Measurements from ENCODE around the gene RNU1-4.
"Not testable (repeated sequence)": the region's sequence is repeated elsewhere in the genome, so short reads cannot be mapped to it uniquely, and the experiment has no call there.

RNU1-4 gene

DNA sequence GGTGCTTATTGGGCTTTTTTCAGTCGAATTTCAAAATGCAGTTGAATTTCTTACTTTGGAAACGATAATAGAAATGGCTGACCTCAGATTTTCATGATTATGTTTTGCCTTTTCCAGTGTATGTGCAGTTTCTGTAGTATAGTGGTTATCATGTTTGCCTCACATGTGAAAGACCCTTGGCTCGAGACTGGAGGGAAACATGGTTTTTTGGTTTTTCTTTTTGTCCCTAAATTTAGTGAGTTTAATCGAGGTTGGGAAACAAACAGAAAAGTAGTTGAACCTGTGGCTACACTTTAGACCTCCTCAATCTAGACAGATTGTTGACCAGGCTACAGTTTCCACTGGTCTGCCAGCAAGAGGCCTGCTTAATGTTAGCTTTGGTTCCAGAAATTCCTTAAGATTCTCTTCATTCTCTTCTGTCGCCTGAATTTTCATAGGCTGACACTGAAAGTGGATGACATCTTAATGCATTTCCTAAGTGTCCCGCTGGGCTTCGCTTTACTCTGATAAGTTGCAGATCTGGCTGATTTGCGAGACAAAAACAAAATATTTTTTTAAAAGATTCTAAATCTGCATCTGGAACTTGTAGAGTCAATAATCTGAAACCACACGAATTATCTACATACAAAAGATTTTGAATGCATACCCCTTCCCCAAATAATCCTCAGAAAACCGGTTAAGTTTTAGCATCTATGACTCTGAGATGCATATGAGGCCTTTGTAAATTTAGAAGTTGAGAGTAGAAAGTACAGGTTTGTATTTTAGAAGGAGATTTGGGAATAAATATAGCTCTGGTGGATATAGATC, 14.7 kb upstream of the RNU1-4 start:
- in situ Hi-C loops (cut with MboI; ENCODE audit: low sequenced_read_pairs), result not testable (repeated sequence)

DNA sequence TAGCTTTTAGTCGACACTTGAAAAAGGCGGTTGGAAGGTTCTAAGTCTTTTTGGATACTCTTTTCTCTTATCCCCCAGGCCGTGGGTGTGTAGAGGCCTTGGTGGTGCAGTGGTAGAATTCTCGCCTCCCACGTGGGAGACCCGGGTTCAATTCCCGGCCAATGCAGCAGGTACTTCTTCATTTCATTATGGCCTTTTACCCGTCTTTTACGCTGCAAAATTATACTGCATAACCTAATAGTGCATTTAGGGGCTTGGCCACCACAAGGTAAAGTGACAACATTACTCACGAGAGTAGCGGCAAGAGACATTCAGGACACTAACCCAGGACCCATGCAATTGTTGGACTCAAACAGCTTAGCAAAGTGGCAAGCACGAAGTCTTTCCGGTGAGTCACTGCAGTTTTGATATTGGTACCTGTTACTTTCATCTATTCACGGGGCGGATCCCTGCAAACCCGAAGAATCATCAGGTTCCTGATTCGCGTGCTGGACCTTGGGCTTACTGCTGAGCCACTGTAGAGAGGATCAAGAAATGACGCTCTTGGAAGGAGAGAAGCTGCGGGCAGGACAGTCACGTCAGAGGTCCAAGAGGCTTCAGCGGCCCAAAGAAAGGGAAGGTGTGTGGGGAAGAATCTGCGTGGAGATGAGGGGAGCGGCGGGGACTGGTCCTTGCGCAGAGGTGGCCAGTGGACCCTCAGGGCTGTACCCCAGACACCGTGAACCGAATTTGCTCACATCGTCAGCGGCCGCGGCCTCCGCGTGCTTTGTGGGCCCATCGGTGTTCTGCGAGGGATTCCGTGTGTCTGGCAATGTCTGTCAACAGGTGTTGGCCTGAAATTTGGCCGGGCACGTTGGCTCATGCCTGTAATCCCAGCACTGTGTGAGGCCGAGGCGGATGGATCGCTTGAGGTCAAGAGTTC, 12.9 kb upstream of the RNU1-4 start:
- in situ Hi-C loops (cut with MboI; ENCODE audit: low sequenced_read_pairs), result no loop called here

DNA sequence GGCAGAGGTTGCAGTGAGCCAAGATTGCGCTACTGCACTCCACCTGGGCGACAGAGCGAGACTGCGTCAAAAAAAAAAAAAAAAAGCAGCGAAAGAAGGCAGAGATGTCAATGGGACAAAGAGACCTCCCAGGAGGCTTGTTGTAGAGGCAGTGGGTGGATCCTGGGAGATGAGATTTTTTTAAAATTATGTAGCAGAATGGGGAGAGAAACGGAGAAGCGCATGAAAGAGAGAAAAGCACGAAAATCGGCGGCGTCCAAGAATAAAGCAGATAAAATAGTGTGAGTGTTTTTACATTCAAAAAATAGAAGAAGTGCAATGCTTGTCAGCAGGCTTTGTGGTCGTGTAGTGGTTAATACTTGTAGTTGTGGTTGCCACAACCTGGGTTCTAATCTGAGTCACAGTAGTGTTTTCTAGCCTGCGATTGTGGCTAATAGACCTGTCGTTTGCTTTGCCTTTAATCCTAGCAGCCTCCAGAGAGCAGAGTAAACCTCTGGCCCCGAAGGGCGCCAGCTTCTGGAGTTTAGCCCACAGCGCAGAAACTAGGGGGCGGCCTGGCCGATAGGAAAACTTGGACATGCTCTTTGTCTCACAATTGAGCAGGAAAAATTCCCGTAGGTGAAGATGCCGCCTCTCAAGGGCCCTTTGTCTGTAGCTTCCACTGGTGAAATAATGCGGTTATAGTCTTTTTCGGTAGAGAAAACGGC, 11.9 kb upstream of the RNU1-4 start:
- in situ Hi-C loops (cut with MboI; ENCODE audit: low sequenced_read_pairs), result not testable (repeated sequence)

GRCh38 chr1:16732254-16732896, 7.9 kb upstream of the RNU1-4 start:
- in situ Hi-C loops (cut with MboI; ENCODE audit: low sequenced_read_pairs), result not testable (repeated sequence)

DNA sequence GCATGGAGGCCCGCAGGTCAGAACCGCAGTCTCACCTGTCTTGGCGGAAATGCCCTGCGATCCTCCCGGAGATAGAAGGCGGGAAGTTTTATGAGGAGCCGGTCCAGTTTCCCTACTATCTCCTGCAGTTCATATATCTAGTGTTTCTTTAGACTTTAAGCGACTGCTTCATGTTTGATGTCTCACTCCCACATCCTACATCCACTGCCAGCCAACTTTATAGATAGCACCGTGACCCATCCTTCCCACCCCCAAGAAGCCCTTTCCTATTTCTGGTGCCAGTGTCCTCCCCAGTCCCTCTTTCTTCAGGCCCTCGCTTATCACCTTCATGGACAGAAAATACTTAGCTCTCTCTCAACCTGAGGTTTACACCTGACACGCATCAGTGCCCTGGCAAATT, 914 bp downstream of the RNU1-4 start:
- in situ Hi-C loops (cut with MboI; ENCODE audit: low sequenced_read_pairs), result not testable (repeated sequence)

GRCh38 chr1:16747660-16748059, 7.3 kb downstream of the RNU1-4 start:
- in situ Hi-C loops (cut with MboI; ENCODE audit: low sequenced_read_pairs), result not testable (repeated sequence)

- in situ Hi-C loops (cut with MboI; ENCODE audit: low sequenced_read_pairs), result not testable (repeated sequence)
These were observed 8.4 kb downstream of the RNU1-4 start for GRCh38 chr1:16748710-16749109.

DNA sequence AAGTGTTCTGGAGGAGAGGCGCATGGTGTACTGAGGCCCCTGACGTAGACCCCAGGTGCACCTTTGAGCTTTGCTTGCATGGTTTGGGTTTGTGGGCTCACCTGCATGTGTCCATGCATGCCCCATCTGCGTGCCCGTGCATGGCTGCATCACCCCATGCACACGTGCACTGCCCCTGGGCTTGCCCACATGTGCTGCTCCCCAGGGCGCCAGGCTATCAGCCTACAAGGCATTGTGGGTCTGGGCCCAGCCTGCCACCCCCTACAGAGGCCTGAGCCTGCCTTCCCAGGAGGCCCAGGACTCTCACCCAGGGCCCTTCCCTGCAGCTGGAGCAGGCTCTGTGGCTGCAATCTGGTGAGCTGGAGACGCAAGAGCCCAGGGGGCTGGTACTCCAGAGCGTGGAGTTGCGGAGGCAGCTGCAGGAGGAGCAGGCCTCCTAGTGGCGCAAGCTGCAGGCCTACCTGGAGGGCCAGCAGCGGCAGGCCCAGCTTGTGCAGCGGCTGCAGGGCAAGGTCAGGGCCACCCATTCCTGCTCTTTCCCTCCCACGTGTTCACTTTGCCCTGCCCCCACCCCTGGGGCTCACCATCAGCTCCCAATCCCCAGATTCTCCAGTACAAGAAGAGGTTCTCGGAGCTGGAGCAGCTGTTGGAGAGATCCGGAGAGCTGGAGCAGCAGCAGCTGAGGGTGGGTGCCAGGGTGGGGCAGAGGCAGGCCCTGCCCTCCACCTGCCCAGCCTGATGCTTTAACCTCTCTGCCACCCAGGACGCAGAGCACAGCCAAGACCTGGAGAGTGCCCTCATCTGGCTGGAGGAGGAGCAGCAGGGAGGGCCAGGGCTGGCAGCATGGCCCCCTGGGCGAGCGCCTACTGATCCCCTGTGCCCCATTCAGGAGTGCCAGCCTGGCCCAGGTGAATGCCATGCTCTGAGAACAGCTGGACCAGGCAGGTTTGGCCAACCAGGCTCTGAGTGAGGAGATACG, 9.9 kb downstream of the RNU1-4 start:
- in situ Hi-C loops (cut with MboI; ENCODE audit: low sequenced_read_pairs), result not testable (repeated sequence)

DNA sequence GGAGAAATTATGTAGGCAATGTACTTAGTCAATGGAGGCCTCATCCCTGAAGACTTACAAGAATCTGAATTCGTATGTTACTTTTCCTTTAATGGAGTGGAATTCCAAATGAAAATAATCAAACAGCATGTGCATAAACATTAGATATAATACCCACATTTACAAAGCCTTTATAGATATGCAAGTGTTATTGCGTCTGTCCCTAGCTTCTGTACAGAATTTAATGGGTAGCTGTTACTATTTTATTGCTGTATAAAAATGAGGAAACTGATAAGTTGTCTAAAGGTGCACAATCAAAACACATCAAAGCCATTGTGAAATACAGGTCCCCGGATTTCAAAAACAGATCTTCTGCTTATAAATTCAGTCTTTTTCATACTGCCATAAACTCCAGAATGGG, 12.5 kb downstream of the RNU1-4 start:
- in situ Hi-C loops (cut with MboI; ENCODE audit: low sequenced_read_pairs), result not testable (repeated sequence)

DNA sequence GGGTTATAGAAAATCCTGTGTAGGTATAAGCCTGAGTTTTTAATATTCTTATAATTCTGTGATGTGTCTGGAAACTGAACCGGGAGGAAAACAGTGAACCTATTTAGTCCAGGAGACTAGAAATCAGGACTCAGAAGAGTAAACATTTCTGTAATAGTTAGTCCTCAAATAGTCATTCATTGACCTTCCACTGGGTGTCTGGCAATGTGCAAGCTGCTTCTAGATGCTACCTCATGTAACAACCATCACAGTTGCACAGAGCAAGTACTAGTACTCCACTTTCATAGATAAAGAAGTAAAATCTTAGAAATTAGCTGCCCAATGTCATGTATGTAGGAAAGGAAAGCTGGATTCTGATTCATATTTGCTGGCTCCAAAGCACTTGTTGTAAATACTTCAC, 15.1 kb downstream of the RNU1-4 start:
- in situ Hi-C loops (cut with MboI; ENCODE audit: low sequenced_read_pairs), result not testable (repeated sequence)

- in situ Hi-C loops (cut with MboI; ENCODE audit: low sequenced_read_pairs), result not testable (repeated sequence)
These were observed 15.6 kb downstream of the RNU1-4 start for GRCh38 chr1:16755932-16756331.

DNA sequence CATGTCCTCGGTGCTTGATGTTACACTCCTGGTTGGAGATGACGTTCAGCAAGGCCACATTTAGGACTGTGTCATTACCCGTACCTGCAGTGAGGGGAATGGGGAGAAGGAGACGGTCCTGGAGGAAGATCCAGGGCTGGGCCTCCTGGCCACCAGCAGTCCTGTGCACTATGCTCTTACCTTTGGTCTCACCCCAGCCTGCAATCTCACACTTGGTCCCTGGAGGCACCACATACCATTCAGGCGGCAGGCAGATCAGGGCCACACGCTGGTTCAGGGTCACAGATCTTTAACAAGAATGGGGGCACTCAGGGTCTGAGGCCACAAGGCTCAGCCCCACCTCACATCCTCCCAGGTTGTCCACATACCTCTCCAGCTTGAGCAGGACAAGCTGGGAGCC, 17.3 kb downstream of the RNU1-4 start:
- in situ Hi-C loops (cut with MboI; ENCODE audit: low sequenced_read_pairs), result not testable (repeated sequence)

- in situ Hi-C loops (cut with MboI; ENCODE audit: low sequenced_read_pairs), result not testable (repeated sequence)
These were observed 17.7 kb downstream of the RNU1-4 start for GRCh38 chr1:16758060-16758459.

DNA sequence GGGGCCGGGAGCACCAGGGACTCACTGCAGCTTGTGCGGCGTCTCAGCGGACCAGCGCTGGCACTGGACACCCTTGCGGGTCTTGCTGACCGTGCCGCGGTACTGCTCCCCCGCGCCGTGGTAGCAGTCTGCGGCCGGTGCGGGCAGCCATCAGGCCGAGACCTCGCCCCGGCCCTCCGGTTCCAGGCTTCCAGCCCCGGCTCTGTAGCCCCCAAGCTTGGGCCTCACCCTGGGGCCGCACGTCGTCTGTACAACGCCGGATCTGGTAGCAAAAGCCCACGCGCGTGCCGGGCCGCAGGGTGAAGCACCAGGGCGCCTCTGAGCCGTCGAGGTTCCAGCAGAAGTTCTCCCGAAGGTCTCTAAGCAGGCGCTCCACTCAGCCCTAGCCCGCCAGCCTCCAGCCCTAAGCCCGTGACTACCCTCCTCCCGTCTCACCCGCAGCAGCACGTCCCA, 18.8 kb downstream of the RNU1-4 start:
- in situ Hi-C loops (cut with MboI; ENCODE audit: low sequenced_read_pairs), result not testable (repeated sequence)

- in situ Hi-C loops (cut with MboI; ENCODE audit: low sequenced_read_pairs), result not testable (repeated sequence)
These were observed 19.5 kb downstream of the RNU1-4 start for GRCh38 chr1:16759650-16760455.

- in situ Hi-C loops (cut with MboI; ENCODE audit: low sequenced_read_pairs), result not testable (repeated sequence)
These were observed 20.1 kb downstream of the RNU1-4 start for GRCh38 chr1:16760456-16760765.

DNA sequence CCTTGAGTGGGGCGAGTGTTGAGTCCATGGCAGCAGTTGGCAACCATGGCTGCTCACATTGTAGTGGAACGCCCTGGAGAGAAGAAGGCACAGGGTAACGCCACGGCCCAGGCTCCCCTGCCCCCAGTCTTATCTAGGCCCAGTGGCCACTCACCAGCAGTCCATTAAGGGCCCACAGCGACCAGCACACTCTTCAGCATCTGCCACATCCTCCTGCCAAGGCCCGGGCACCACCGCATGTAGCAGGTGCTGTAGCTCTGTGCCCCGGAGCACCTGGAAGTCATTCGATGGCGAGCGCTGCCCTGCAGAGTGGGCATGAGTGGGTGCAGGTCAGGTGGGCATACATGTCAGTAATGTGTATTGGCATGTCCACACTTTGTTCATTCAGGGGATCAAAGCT, 20.5 kb downstream of the RNU1-4 start:
- in situ Hi-C loops (cut with MboI; ENCODE audit: low sequenced_read_pairs), result not testable (repeated sequence)

DNA sequence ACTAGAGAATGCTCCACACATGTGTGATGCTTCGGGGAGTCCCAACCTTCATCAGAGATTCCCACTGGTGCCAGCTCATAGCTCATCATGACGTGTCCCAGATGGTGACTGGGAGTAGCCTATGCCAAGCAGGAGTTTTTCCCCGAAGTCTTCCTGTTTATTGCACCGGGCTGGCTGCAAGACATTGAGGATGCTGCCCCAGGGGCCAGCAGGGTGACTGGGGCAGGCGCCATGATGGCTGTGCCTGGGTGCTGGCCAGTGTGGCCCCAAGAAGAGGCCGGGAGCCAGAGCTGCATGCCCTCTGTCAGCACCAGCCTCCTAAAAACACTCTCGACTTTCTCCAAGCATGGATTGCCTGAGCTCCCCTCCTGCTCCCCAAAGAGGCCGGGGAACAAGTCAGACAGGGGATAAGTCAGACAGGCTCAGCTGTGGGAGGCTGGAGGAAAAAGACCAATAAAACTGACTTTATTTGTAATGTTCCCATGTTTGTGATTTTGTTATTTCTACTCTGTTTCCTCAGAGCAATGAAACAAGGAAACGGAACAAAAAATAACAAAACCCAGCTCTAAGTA, 24.0 kb downstream of the RNU1-4 start:
- in situ Hi-C loops (cut with MboI; ENCODE audit: low sequenced_read_pairs), result not testable (repeated sequence)
